Measurements from ENCODE around the gene WDR90.

Gene WDR90

DNA sequence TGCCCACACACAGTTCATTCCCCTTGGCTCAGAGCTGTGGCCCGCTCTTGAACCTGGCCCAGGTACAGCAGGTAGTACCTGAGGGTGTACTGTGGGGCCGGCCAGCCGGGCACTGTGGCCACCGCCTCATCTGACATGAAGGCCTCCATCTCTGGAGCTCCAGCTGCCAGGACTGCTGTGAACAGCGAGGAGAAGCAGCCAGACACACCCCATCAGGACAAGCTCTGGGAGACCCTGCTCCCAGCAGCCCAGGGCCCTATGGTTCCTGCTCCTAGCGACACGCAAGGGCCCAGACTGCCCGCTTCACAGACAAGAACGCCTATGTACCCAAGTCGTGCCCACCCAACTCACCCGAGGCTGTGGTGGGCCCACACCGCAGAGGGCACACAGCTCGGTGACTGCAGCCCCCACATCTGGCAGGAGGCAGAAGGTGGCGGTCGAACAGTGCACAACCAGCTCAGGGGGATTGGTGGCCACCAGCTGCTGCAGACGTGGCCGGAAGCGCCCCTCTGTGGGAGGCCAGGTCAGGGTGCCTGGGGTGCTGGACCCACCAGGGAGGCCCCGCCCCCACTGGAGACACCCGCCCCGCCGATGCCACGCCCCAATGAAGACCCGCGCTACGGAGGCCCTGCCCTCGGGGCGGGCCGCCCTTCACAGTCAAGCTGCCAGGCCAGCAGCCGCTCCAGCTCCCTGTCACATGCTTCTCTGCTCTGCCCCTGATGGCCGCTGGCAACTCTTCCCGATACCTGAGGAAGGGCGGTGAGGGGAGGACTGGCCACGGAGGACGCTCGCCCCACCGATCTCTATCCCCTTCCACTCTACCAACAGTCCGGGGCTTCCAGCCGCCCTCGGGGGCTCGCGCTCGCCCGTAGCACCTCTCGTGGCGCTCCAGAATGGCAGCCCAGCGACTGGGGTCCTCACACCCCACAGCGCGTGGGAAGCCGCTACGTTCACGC, 30.0 kb downstream of the WDR90 start:
- peak overlapping the region; percentile 79 for H3K4me3 Mint-ChIP-seq
- H3K9me3 Mint-ChIP-seq: no peaks in the 10 kb centered on the region
- no peak for DNase-seq
- H3K4me1 Mint-ChIP-seq (ENCODE audit: low read depth): peaks cover 39% of the 10 kb centered on the region
- peak overlapping the region; percentile 90 for H3K27ac Mint-ChIP-seq
- peaks cover 9% of the 10 kb centered on the region for H3K27me3 Mint-ChIP-seq
- peaks cover 37% of the 10 kb centered on the region for H3K36me3 Mint-ChIP-seq (ENCODE audit: low read depth)

DNA sequence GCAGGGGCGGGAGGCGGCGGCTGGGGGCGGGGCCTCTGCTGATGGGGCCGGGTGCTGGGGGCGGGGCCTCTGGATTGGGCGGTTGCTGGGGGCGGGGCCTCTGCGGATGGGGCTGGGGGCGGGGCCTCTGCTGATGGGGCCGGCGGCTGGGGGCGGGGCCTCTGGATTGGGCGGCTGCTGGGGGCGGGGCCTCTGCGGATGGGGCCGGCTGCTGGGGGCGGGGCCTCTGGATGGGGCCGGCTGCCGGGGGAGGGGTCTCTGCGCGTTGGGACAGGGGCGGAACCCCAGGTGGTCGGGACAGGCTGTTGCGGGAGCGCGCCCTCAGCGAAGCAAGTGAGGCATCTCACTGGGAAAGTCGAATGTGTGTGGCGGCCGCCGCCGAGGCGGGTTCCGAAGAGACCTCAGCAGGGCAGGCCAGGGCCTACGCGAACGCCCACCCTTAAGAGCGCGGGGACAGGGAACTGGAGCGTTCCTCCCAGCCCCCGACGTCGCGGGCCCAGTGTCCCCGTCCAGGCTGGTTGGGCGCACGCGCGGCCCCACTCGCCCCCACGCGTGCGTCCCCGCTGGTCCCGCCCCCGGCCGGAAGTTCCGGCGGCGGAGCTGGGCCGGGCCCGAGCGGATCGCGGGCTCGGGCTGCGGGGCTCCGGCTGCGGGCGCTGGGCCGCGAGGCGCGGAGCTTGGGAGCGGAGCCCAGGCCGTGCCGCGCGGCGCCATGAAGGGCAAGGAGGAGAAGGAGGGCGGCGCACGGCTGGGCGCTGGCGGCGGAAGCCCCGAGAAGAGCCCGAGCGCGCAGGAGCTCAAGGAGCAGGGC, 30.9 kb downstream of the WDR90 start, which contains the start of gene STUB1:
Gene STUB1 (plus strand): TSS at position 597 of the 811 bp plus-strand sequence. CDS start 116 bp downstream, at position 713.
- peaks cover 34% of the 10 kb centered on the region for H3K36me3 Mint-ChIP-seq (ENCODE audit: low read depth)
- DNase-seq: peak; percentile 93
- peaks cover 43% of the 10 kb centered on the region for H3K4me1 Mint-ChIP-seq (ENCODE audit: low read depth)
- no peaks in the 10 kb centered on the region for H3K9me3 Mint-ChIP-seq
- H3K27me3 Mint-ChIP-seq: peaks cover 8% of the 10 kb centered on the region
- peak within 1 kb of the TSS; percentile 84 for H3K4me3 Mint-ChIP-seq
- peak within 1 kb of the TSS; percentile 96 for H3K27ac Mint-ChIP-seq

DNA sequence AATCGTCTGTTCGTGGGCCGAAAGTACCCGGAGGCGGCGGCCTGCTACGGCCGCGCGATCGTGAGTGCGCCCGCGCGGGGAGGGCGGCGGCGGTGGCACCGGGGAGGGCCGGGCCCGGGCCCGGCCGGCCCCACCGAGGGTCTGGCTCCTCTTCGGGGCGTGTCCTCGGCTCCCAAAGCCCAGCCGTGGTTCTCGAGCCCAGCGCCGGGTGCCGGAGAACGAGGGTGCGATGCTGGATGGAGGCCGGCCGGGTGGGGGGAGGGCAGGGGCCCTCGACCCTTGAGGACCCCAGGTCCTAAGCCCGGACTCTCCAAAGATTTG, 31.4 kb downstream of the WDR90 start:
- Mint-ChIP-seq H3K4me1 (ENCODE audit: low read depth) (peaks cover 43% of the 10 kb centered on the region), H3K9me3 (no peaks in the 10 kb centered on the region), H3K27ac (peak overlapping the region; percentile 88), H3K4me3 (peak overlapping the region; percentile 84), H3K36me3 (ENCODE audit: low read depth) (peaks cover 39% of the 10 kb centered on the region), H3K27me3 (peaks cover 5% of the 10 kb centered on the region)
- no peak for DNase-seq

GRCh38 chr16:680967-681745, 32.0 kb downstream of the WDR90 start:
- peak; percentile 54 for DNase-seq
- H3K27ac Mint-ChIP-seq: peak overlapping the region; percentile 88
- peak overlapping the region; percentile 84 for H3K4me3 Mint-ChIP-seq
- H3K9me3 Mint-ChIP-seq: no peaks in the 10 kb centered on the region
- peaks cover 45% of the 10 kb centered on the region for H3K36me3 Mint-ChIP-seq (ENCODE audit: low read depth)
- H3K27me3 Mint-ChIP-seq: peaks cover 5% of the 10 kb centered on the region
- H3K4me1 Mint-ChIP-seq (ENCODE audit: low read depth): peaks cover 49% of the 10 kb centered on the region

DNA sequence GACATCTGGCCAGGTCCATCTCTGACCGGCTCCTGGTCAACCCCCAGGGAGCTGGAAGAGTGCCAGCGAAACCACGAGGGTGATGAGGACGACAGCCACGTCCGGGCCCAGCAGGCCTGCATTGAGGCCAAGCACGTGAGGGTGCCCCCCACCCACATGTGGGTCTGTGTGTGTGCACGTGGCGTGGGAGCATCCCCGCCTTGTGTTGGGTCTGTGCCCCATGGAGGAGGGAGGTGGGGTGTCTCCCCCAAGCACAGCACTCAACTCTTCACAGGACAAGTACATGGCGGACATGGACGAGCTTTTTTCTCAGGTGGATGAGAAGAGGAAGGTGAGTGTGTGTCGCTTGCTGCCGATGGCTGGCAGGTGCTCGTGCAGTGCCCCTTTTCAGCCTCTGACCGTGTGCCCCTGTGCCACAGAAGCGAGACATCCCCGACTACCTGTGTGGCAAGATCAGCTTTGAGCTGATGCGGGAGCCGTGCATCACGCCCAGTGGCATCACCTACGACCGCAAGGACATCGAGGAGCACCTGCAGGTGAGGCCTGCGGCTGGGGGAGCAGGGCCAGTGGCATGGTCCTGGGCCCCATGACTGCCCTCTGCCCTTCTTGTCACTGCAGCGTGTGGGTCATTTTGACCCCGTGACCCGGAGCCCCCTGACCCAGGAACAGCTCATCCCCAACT, 32.7 kb downstream of the WDR90 start:
- Mint-ChIP-seq H3K9me3 (no peaks in the 10 kb centered on the region), H3K27ac (peak overlapping the region; percentile 88), H3K27me3 (peaks cover 2% of the 10 kb centered on the region), H3K4me3 (peak overlapping the region; percentile 84), H3K4me1 (ENCODE audit: low read depth) (peaks cover 50% of the 10 kb centered on the region), H3K36me3 (ENCODE audit: low read depth) (peaks cover 51% of the 10 kb centered on the region)
- DNase-seq: no peak

GRCh38 chr16:682493-683395, 33.6 kb downstream of the WDR90 start:
- Mint-ChIP-seq H3K36me3 (ENCODE audit: low read depth) (peaks cover 58% of the 10 kb centered on the region), H3K27ac (peak overlapping the region; percentile 88), H3K4me1 (ENCODE audit: low read depth) (peaks cover 53% of the 10 kb centered on the region), H3K4me3 (peak overlapping the region; percentile 84), H3K9me3 (no peaks in the 10 kb centered on the region), H3K27me3 (no peaks in the 10 kb centered on the region)
- no peak for DNase-seq

- H3K4me3 Mint-ChIP-seq: peak overlapping the region; percentile 84
- H3K9me3 Mint-ChIP-seq: no peaks in the 10 kb centered on the region
- H3K27me3 Mint-ChIP-seq: no peaks in the 10 kb centered on the region
- peaks cover 61% of the 10 kb centered on the region for H3K36me3 Mint-ChIP-seq (ENCODE audit: low read depth)
- peak overlapping the region; percentile 88 for H3K27ac Mint-ChIP-seq
- peak; percentile 57 for DNase-seq
- H3K4me1 Mint-ChIP-seq (ENCODE audit: low read depth): peaks cover 55% of the 10 kb centered on the region
These were observed 34.4 kb downstream of the WDR90 start for GRCh38 chr16:683396-684070.

DNA sequence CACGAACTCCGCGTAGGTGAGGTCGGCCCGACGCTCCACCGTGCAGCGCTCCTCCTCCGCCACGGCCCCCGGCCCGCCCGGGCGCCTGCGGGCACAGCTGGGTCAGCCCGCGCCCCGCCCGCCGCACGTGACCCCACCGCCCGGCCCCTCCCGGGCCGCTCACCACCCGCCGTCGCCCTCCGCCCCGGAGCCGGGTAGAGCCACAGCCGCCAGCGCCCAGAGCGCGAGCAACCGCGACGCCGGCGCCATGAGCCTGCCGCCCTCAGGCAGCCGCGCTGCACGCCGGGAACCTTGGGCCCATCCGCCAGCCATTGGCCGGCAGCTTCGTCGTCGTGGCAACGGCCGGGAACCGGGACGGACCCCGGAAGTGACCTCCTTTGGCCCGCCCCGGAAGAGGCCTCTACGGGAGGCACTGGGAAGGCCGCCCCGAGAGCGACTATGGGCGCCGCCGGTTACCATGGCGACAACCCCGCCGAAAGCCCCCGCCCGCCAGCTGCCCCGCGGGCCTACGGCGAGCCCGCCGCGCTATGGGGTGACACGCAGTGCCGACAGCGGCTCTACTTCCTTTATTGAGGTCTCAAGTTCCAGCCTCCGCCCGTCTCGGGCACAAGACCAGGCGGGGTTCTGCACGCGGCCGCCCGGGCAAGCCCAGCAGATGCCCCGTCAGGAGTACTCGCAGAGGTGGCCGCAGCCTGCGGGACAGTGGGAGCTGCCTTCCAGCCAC, 35.1 kb downstream of the WDR90 start, which contains the start of gene JMJD8:
Gene JMJD8 (minus strand): TSS at position 264 of the 724 bp plus-strand sequence. CDS start 15 bp downstream, at position 249.
- peak within 1 kb of the TSS; percentile 88 for H3K27ac Mint-ChIP-seq
- no peaks in the 10 kb centered on the region for H3K27me3 Mint-ChIP-seq
- DNase-seq: peak; percentile 99
- H3K9me3 Mint-ChIP-seq: no peaks in the 10 kb centered on the region
- peak within 1 kb of the TSS; percentile 84 for H3K4me3 Mint-ChIP-seq
- peaks cover 65% of the 10 kb centered on the region for H3K36me3 Mint-ChIP-seq (ENCODE audit: low read depth)
- peaks cover 58% of the 10 kb centered on the region for H3K4me1 Mint-ChIP-seq (ENCODE audit: low read depth)

- Mint-ChIP-seq H3K4me1 (ENCODE audit: low read depth) (peaks cover 58% of the 10 kb centered on the region), H3K36me3 (ENCODE audit: low read depth) (peaks cover 73% of the 10 kb centered on the region), H3K27ac (no peak overlapping the region), H3K4me3 (peak overlapping the region; percentile 20), H3K27me3 (no peaks in the 10 kb centered on the region), H3K9me3 (no peaks in the 10 kb centered on the region)
- no peak for DNase-seq
These were observed 36.0 kb downstream of the WDR90 start for GRCh38 chr16:684961-685696.

- H3K4me1 Mint-ChIP-seq (ENCODE audit: low read depth): peaks cover 61% of the 10 kb centered on the region
These were observed 36.8 kb downstream of the WDR90 start for GRCh38 chr16:685967-686366.

DNA sequence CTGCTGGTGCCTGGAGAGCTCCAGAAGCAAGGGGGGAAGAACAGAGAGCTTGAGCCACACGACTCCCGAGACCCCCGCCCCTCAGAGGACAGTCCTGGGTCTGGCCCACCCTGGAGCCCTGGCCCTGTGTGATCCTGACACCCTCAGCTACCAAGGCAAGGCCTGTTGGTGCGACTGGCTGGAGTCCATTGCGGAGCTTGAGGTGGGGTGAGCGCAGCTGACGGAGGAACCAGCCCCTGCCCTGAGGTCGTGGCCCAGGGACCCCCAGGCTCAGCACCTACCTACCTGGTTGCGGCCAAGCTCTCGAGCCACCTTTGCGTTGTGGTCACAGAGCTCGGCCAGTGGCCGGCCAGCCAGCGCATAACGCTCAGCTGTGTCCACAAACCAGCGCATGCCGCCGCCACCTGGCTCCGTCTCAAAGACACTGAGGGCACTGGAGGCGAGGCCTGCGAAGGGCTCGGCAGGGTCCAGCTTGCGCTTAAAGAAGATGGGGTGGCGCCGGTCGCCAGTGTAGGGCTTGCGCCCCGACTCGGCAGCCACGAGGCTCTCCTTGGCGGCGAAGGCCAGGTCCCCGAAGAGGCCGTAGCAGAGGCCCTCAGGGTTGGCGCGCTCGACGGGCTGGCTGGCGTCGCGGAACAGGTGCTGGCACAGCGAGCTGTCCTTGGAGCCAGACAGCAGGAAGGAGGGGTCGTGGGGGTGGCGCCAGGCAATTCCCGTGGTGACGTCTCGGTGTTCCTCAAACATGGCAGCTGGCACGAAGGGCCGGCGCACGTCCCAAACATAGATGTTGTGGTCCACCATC, 37.5 kb downstream of the WDR90 start:
- Mint-ChIP-seq H3K4me1 (ENCODE audit: low read depth) (peaks cover 58% of the 10 kb centered on the region), H3K27me3 (no peaks in the 10 kb centered on the region), H3K9me3 (no peaks in the 10 kb centered on the region), H3K36me3 (ENCODE audit: low read depth) (peaks cover 66% of the 10 kb centered on the region), H3K4me3 (no peak overlapping the region), H3K27ac (no peak overlapping the region)
- no peak for DNase-seq

More at GRCh38 chr16:685967-686366, 36.8 kb downstream of the WDR90 start:
- DNase-seq: no peak
- H3K27ac Mint-ChIP-seq: peak overlapping the region; percentile 8
- H3K27me3 Mint-ChIP-seq: no peaks in the 10 kb centered on the region
- peak overlapping the region; percentile 43 for H3K4me3 Mint-ChIP-seq
- H3K36me3 Mint-ChIP-seq (ENCODE audit: low read depth): peaks cover 73% of the 10 kb centered on the region
- no peaks in the 10 kb centered on the region for H3K9me3 Mint-ChIP-seq
